HCT116 (cell line): Measurements from ENCODE around the gene LIN28A. TPM values are rescaled to one million over a fixed set of nuclear protein-coding genes. Genes with fewer than 3 reads are reported as not detected.

ENCODE experiments used
- ATAC-seq: fragments of 200-7000 bp; cut with Tn5 transposase; 2 replicates; pipeline ENCODE4 v1.9.1; 2020; ENCODE audit warnings: mild to moderate bottlenecking, moderate library complexity
- BruUV-seq: library from RNA; stranded (reverse); fragments of 400-500 nt; replicated peaks from 2 replicates; lab custom pipeline; 2021; lab: Mats Ljungman, UMichigan
- CTCF ChIA-PET: fragments of 300-600 bp; sonication (Branson Sonifier 250); formaldehyde crosslinking; loops from one replicate; lab custom pipeline; 2021; ENCODE audit warnings: antibody characterized with exemption; lab: Charles Lee
- POLR2A ChIA-PET: fragments of 300-600, 350-600 bp; sonication (Branson Sonifier 250); formaldehyde crosslinking; loops from one replicate; lab custom pipeline; 2021; ENCODE audit warnings: antibody characterized with exemption; lab: Charles Lee
- RAD21 ChIA-PET, 2 experiments: fragments of 300-600 bp; sonication (Branson Sonifier 250); formaldehyde crosslinking; loops; one replicate each; lab custom pipeline; 2023; ENCODE audit warnings: low total read pairs in 2 of 2; ENCODE audit not compliant: uncharacterized antibody in 2 of 2, unreplicated experiment in 2 of 2, low non-redundant PET in 1 of 2; lab: Charles Lee
- DNase-seq: peaks from one replicate; pipeline ENCODE4 v3.0.0-alpha.2; 2010; ENCODE audit warnings: low read depth, low spot score
- H2AFZ ChIP-seq: fragments of 200-600 bp; shearing (Covaris generic), sonication (generic); 2 replicates; pipeline ENCODE4 v1.6.1; 2017; ENCODE audit warnings: low read depth, mixed run types, mixed read lengths, antibody characterized with exemption, low read length; ENCODE audit not compliant: poor library complexity, severe bottlenecking
- H3K27ac ChIP-seq: 2 replicates; pipeline ENCODE4 v1.5.1; 2012; ENCODE audit warnings: low read depth, low read length
- H3K27me3 ChIP-seq: fragments of 200-600 bp; sonication (generic); 2 replicates; pipeline ENCODE4 v1.6.1; 2016; ENCODE audit warnings: mixed run types, low read length, mixed read lengths; ENCODE audit not compliant: insufficient read depth
- H3K36me3 ChIP-seq, 2 experiments: fragments of 200-500 bp in 1 of 2; fragments of 200-600 bp in 1 of 2; sonication (Bioruptor generic) in 1 of 2; sonication (generic) in 1 of 2; 2 replicates each; pipeline versions ENCODE4 v1.5.1 to v1.6.1; 2014 to 2016; ENCODE audit warnings: low read length in 2 of 2, inconsistent platforms in 1 of 2, mixed read lengths in 1 of 2, mixed run types in 1 of 2; ENCODE audit not compliant: insufficient read depth in 2 of 2, control insufficient read depth in 1 of 2
- H3K4me1 ChIP-seq, 2 experiments: fragments of 200-600 bp in 1 of 2; sonication (generic) in 1 of 2; 2 replicates each; pipeline versions ENCODE4 v1.5.1 to v1.6.1; 2012 to 2017; ENCODE audit warnings: low read length in 2 of 2, inconsistent platforms in 1 of 2, mild to moderate bottlenecking in 1 of 2, mixed read lengths in 1 of 2, mixed run types in 1 of 2, moderate library complexity in 1 of 2; ENCODE audit not compliant: insufficient read depth in 2 of 2, control insufficient read depth in 1 of 2
- H3K4me2 ChIP-seq: fragments of 200-600 bp; sonication (generic); 2 replicates; pipeline ENCODE4 v1.6.1; 2017; ENCODE audit warnings: mixed run types, low read length, mixed read lengths
- H3K4me3 ChIP-seq, 2 experiments: fragments of 200-600 bp in 1 of 2; sonication (generic) in 1 of 2; replicated peaks in 1 of 2; 2 replicates each; pipeline ENCODE4 v1.5.1; 2011 to 2016; ENCODE audit warnings: low read length in 2 of 2, control low read depth in 1 of 2, low read depth in 1 of 2, mild to moderate bottlenecking in 1 of 2, mixed read lengths in 1 of 2, mixed run types in 1 of 2
- H3K79me2 ChIP-seq: fragments of 200-600 bp; sonication (generic); 2 replicates; pipeline ENCODE4 v1.6.1; 2017; ENCODE audit warnings: mild to moderate bottlenecking, mixed run types, low read length, moderate library complexity, mixed read lengths; ENCODE audit not compliant: insufficient read depth
- H3K9ac ChIP-seq: fragments of 200-600 bp; sonication (generic); 2 replicates; pipeline ENCODE4 v1.6.1; 2016; ENCODE audit warnings: low read length, mixed read lengths
- H3K9me2 ChIP-seq: fragments of 200-600 bp; sonication (generic), shearing (Covaris generic); 2 replicates; pipeline ENCODE4 v1.6.1; 2017; ENCODE audit warnings: mixed run types, mild to moderate bottlenecking, moderate library complexity; ENCODE audit not compliant: insufficient read depth
- H3K9me3 ChIP-seq, 2 experiments: fragments of 200-500 bp in 1 of 2; fragments of 200-600 bp in 1 of 2; sonication (Bioruptor generic) in 1 of 2; sonication (generic) in 1 of 2; 2 replicates each; pipeline ENCODE4 v1.6.1; 2014 to 2017; ENCODE audit warnings: low read length in 2 of 2, mixed read lengths in 2 of 2, inconsistent platforms in 1 of 2, low read depth in 1 of 2, mild to moderate bottlenecking in 1 of 2, mixed run types in 1 of 2, moderate library complexity in 1 of 2; ENCODE audit not compliant: control insufficient read depth in 1 of 2, insufficient read depth in 1 of 2
- H4K20me1 ChIP-seq: fragments of 200-600 bp; sonication (generic), shearing (Covaris generic); 2 replicates; pipeline ENCODE4 v1.6.1; 2017; ENCODE audit warnings: mixed run types, mild to moderate bottlenecking, moderate library complexity; ENCODE audit not compliant: insufficient read depth
- EGR1 ChIP-seq: IDR thresholded peaks from 2 replicates; pipeline ENCODE4 v1.6.1; 2012; ENCODE audit warnings: low read depth
- ELF1 ChIP-seq: IDR thresholded peaks from 2 replicates; pipeline ENCODE4 v1.6.1; 2012; ENCODE audit warnings: low read depth, borderline replicate concordance
- FOSL1 ChIP-seq: IDR thresholded peaks from 2 replicates; pipeline ENCODE4 v1.6.1; 2012; ENCODE audit warnings: low read depth
- POLR2A ChIP-seq: IDR thresholded peaks from 2 replicates; pipeline ENCODE4 v1.7.0; 2011; ENCODE audit warnings: borderline replicate concordance; ENCODE audit not compliant: insufficient read depth, insufficient read length; ENCODE audit errors: extremely low read depth
- REST ChIP-seq: IDR thresholded peaks from 2 replicates; pipeline ENCODE4 v1.6.1; 2012; ENCODE audit warnings: low read depth
- intact Hi-C: fragments of 100-400 bp; cut with micrococcal nuclease; formaldehyde crosslinking; loops from 2 replicates; pipeline ENCODE4 v1.10.0; 2022
- total RNA-seq: library from RNA; stranded (reverse); gene quantifications from one replicate; pipeline ENCODE4 v1.2.1, GENCODE V29; 2021; ENCODE audit not compliant: unreplicated experiment

Gene LIN28A
- total RNA-seq, 1 experiment from 2014 or later = 1.4 TPM

GRCh38 chr1:26440259-26440658 is 29.6 kb downstream of the LIN28A start (continued):
- no peak for TF ChIP-seq EGR1
- TF ChIP-seq REST = no peak
- no peak for TF ChIP-seq ELF1

- Histone ChIP-seq H3K36me3 (peaks cover 15 to 18% of the 10 kb centered on the region in 2 experiments; a peak in 3 of 4 replicates), H3K27me3 (no peaks in the 10 kb centered on the region), H3K4me2 (no peak overlapping the region), H2AFZ (no peak overlapping the region), H3K9ac (no peak overlapping the region), H4K20me1 (no peaks in the 10 kb centered on the region), H3K79me2 (no peaks in the 10 kb centered on the region), H3K27ac (no peak overlapping the region), H3K9me2 (no peaks in the 10 kb centered on the region), H3K4me1 (no peaks in the 10 kb centered on the region), H3K4me3 (no peak overlapping the region), H3K9me3 (no peaks in the 10 kb centered on the region)
- ChIA-PET CTCF (no interaction called here), POLR2A (no interaction called here), RAD21 (no interaction called here)
- DNase-seq (no peak), ATAC-seq (no peak)
- TF ChIP-seq POLR2A (no peak), FOSL1 (no peak)
- intact Hi-C loops = no loop called here
- BruUV-seq = no TSS peak
These were observed 39.3 kb downstream of the LIN28A start for GRCh38 chr1:26449868-26450267.
